ENCODE results near the gene MUS81. TPM values are rescaled to one million over a fixed set of nuclear protein-coding genes. Genes with fewer than 3 reads are reported as not detected.

MUS81 gene
- total and polyA plus RNA-seq, 2 donors (not counting 3 experiments of a cell fraction or from before 2014, with no cell fraction given): 57.9 to 76.9 TPM

- H3K27me3 ChIP-seq (ENCODE audit: control insufficient read depth in 2 of 2, insufficient read depth in 2 of 2, low read length in 2 of 2): no peaks in the 10 kb centered on the region
- peak overlapping the region; percentile 87 for H3K27ac ChIP-seq (ENCODE audit: insufficient read depth, low read depth, low read length)
- peak overlapping the region; percentile 58 to 79 (median 69) for H3K4me3 ChIP-seq (replicated peaks in 1 of 3; ENCODE audit: insufficient read depth in 1 of 3, low read depth in 1 of 3, low read length in 3 of 3)
- DNase-seq (ENCODE audit: low read depth, low spot score): no peak
- CTCF ChIA-PET: interaction anchor here (1.1 to 6.2 kb wide), 4 partner anchors 9 to 16 kb away, joined by 3 to 69 read pairs (median 15); partner anchors contain the start of genes CCDC85B and FIBP
- POLR2A ChIA-PET: interaction anchor here (0.7 to 4.2 kb wide), 6 partner anchors 8 to 86 kb away, joined by 3 to 29 read pairs (median 13); partner anchors contain the start of genes CCDC85B and FIBP
- dilution Hi-C loops (cut with MboI; ENCODE audit: extremely low pct_ligation_motif_present, low sequenced_read_pairs) (no loop called here), intact Hi-C loops (cut with micrococcal nuclease) (loop anchor here (1.0 kb wide), 1 partner anchor 8 kb away; no protein-coding TSS in a partner anchor)
- TSS peak; percentile 50 for BruUV-seq (replicated peaks)
- peak; percentile 90 for FAIRE-seq
- H3K36me3 ChIP-seq (ENCODE audit: control insufficient read depth in 2 of 2, extremely low read depth in 1 of 2, insufficient read depth in 2 of 2, low read length in 2 of 2): peaks cover 5 to 8% of the 10 kb centered on the region in 2 experiments
- no peaks in the 10 kb centered on the region for H3K9me1 ChIP-seq (replicated peaks; ENCODE audit: control insufficient read depth, extremely low read depth, insufficient read depth, low read length)
- TF ChIP-seq JUN (IDR thresholded peaks at IDR 0.05; ENCODE audit: borderline replicate concordance, insufficient read depth, insufficient read length, low read depth) (no peak), MAX (IDR thresholded peaks at IDR 0.05; ENCODE audit: insufficient read depth, insufficient read length) (no peak), MYC (IDR thresholded peaks at IDR 0.05; ENCODE audit: low read depth, low read length) (no peak), CTCF (IDR thresholded peaks at IDR 0.05; ENCODE audit: extremely low read depth in 1 of 2, insufficient read depth in 1 of 2, low read depth in 1 of 2, low read length in 2 of 2) (no peak), FOS (IDR thresholded peaks at IDR 0.05; ENCODE audit: borderline replicate concordance, insufficient read depth, low read length) (no peak), POLR2A (IDR thresholded peaks at IDR 0.05; ENCODE audit: low read depth, low read length) (peak; percentile 63), EZH2 (IDR thresholded peaks at IDR 0.05; ENCODE audit: borderline replicate concordance, low read depth, low read length, severe bottlenecking) (no peak), POLR2AphosphoS5 (IDR thresholded peaks at IDR 0.05; ENCODE audit: insufficient read depth, low read depth, low read length) (no peak)
- peaks cover 49% of the 10 kb centered on the region for H3K4me1 ChIP-seq (ENCODE audit: control insufficient read depth, extremely low read depth, insufficient read depth, low read length)
- H3K9me3 ChIP-seq (replicated peaks; ENCODE audit: control insufficient read depth, insufficient read depth, low read length): no peaks in the 10 kb centered on the region
- H3K9ac ChIP-seq (replicated peaks; ENCODE audit: extremely low read depth, insufficient read depth, low read length): peak overlapping the region; percentile 99
- no peaks in the 10 kb centered on the region for H4K20me1 ChIP-seq (replicated peaks; ENCODE audit: control insufficient read depth, extremely low read depth, insufficient read depth, low read length)
- no peak overlapping the region for H2AFZ ChIP-seq (ENCODE audit: low read depth, low read length)
- H3K4me2 ChIP-seq (ENCODE audit: insufficient read depth, low read length): peak overlapping the region; percentile 68
- peaks cover 58% of the 10 kb centered on the region for H3K79me2 ChIP-seq (ENCODE audit: control insufficient read depth, insufficient read depth, low read length)
Observed at GRCh38 chr11:65898656-65899355, 38.6 kb downstream of the MUS81 start.

All from endothelial cell of umbilical vein (primary cell).